Esophagus (tissue), 2 donors: Measurements from ENCODE around the gene DNAJB7. TPM values are rescaled to one million over a fixed set of nuclear protein-coding genes. Genes with fewer than 3 reads are reported as not detected.

Experiments
- H3K27ac ChIP-seq, 2 donors: one replicate each; pipeline ENCODE4 v1.5.1; 2013; ENCODE audit warnings: low read depth in 2 of 2, mild to moderate bottlenecking in 2 of 2, inconsistent platforms in 1 of 2, low read length in 1 of 2, moderate library complexity in 1 of 2
- H3K27me3 ChIP-seq, 2 donors: one replicate each; pipeline ENCODE4 v1.6.1; 2013; ENCODE audit warnings: low read length in 2 of 2, control low read depth in 1 of 2, mild to moderate bottlenecking in 1 of 2; ENCODE audit not compliant: insufficient read depth in 2 of 2, control insufficient read depth in 1 of 2
- H3K36me3 ChIP-seq, 2 donors: one replicate each; pipeline ENCODE4 v1.6.1; 2013; ENCODE audit warnings: low read length in 1 of 2; ENCODE audit not compliant: control insufficient read depth in 2 of 2, insufficient read depth in 2 of 2
- H3K4me1 ChIP-seq, 2 donors: one replicate each; pipeline ENCODE4 v1.6.1; 2013; ENCODE audit warnings: low read length in 1 of 2; ENCODE audit not compliant: control insufficient read depth in 2 of 2, insufficient read depth in 2 of 2
- H3K4me3 ChIP-seq, 2 donors: one replicate each; pipeline ENCODE4 v1.5.1; 2013; ENCODE audit warnings: low read length in 2 of 2, mild to moderate bottlenecking in 2 of 2, low read depth in 1 of 2, moderate library complexity in 1 of 2
- H3K9me3 ChIP-seq, 2 donors: one replicate each; pipeline ENCODE4 v1.6.1; 2013; ENCODE audit warnings: mild to moderate bottlenecking in 2 of 2, low read depth in 1 of 2, low read length in 1 of 2, moderate library complexity in 1 of 2; ENCODE audit not compliant: control insufficient read depth in 2 of 2, insufficient read depth in 1 of 2
- WGBS, 2 donors: extraction: QIAGEN DNeasy Blood & Tissue Kit; methylation state at CpG; one replicate each; pipeline ENCODE4 v1.1.7; 2013; 5-methylcytosine and 5-hydroxymethylcytosine counted together
- polyA plus RNA-seq, 2 donors: library from polyadenylated mRNA; stranded (reverse); fragments of 200-250 nt; gene quantifications; one replicate each; pipeline ENCODE4 v1.2.3, GENCODE V29; 2013
- donor health status: healthy with polysubstance abuse.
- donor health status: Bipolar disorder and iron deficiency.

The DNAJB7 gene
- polyA plus RNA-seq, 2 donors: not detected

DNA sequence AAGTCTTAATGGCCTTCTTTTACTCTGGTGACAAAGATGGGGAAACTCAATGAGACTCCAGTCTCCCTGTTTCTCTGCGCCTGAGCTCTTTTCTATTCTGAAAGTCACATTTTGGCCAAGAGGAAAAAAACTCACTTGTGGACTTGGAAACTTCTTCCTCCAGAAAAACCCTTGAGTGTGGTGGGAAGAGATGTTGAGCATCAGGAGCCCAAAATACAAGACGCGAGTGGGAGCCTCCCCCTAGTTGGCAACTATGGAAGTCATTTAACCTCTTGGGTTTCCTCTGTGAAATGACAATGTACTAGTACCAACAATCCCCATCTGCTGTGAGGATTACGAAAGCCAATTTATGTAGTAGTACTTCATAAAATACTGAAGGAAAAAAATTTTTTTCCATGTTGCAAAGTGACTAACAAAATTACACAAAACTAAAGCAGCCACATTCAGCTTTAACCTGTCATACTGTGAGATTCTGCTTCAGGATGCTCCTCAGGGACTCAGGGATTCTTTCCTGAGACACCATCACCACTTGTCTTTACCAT is 42.2 kb downstream of the DNAJB7 start:
- WGBS, 2 donors: 6 to 7% methylated on average over 4 of the region's 4 CpGs
- H3K4me1 ChIP-seq: no peaks in the 10 kb centered on the region

DNA sequence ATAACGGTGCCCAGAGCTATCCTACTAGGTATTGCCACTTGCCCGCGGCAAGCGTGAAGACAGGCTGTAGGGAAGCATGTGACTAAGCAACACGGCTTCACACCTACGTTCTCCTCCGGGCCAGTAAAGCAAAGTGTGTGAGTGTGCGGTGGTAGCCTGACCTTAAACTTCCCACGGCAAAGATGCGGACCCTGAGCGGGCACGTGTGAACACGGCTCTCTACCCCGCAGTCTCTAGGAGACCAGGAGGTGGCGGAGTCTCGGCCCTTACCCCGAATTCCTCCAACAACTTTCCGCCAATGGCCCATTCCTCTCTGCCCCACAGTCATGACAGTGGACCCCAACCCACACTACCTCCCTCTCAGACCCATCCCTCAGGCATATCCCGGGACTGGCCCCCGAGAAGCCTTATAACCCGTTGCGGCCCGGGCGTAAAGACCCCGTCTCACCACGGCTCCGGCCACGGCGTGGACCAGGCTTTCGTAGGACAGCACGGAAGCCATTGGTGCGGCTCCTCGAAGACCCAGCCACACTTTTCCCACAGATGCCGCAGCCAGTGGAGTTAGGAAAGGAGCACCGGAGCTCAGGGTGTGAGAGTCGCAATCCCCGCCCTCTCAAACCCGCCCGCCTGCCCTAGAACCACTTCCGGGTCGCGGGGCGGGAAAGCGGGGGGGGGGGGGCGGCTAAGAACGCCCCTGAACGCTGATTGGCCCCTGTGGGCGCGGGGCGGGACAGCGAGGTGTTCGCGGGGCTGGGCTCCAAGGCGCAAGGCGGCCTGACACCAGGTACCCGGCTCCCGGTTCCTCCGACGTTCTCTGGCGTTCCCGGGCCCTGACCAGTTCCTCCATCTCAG is 42.9 kb downstream of the DNAJB7 start, which contains the start of gene SLC25A17:
TSS of gene SLC25A17 (minus strand) at position 600 of the 852 bp plus-strand sequence. CDS start at position 502, 98 bp downstream.
- no peaks in the 10 kb centered on the region for H3K36me3 ChIP-seq
- WGBS, 2 donors: 0 to 1% methylated on average over 49 to 61 of the region's 61 CpGs
- H3K4me1 ChIP-seq: no peaks in the 10 kb centered on the region
- no peaks in the 10 kb centered on the region for H3K27me3 ChIP-seq
- H3K4me3 ChIP-seq: peak within 1 kb of the TSS; percentile 87 to 98
- no peaks in the 10 kb centered on the region for H3K9me3 ChIP-seq
- peak within 1 kb of the TSS; percentile 69 to 93 for H3K27ac ChIP-seq

More for the DNA sequence above, 42.2 kb downstream of the DNAJB7 start:
- H3K36me3 ChIP-seq: no peaks in the 10 kb centered on the region
- no peaks in the 10 kb centered on the region for H3K27me3 ChIP-seq
- peak overlapping the region; percentile 34 to 98 for H3K4me3 ChIP-seq
- peak overlapping the region; percentile 58 to 69 for H3K27ac ChIP-seq
- H3K9me3 ChIP-seq: no peaks in the 10 kb centered on the region

DNA sequence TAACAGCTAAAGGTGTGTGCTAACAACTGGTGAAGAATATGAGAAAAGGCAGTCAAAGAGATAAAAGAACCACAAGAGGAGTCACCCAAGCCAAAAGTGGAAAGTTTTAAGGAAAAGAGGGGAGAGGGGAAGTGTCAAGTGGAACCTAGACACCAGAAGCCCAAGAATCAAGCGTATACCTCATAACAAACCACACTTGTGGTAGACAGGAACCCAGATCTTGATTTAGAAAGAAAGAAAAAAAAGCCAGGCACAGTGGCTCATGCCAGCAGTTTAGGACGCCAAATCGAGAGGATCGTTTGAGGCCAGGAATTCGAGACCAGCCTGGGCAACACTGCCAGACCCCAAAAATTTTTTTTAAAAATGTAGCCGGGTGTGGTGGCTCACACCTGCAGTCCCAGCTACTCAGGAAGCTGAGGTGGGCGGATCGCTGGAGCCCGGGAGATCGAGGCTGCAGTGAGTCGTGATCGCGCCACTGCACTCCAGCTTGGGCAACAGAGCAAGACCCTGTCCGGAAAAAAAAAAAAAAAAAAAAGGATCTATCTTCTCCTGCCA is 43.6 kb downstream of the DNAJB7 start:
- Histone ChIP-seq H3K9me3 (no peaks in the 10 kb centered on the region), H3K27me3 (no peaks in the 10 kb centered on the region), H3K4me3 (peak overlapping the region; percentile 87 to 98), H3K27ac (no peak overlapping the region), H3K36me3 (no peaks in the 10 kb centered on the region), H3K4me1 (no peaks in the 10 kb centered on the region)
- 21 to 34% methylated on average over 14 of the region's 14 CpGs for WGBS, 2 donors

DNA sequence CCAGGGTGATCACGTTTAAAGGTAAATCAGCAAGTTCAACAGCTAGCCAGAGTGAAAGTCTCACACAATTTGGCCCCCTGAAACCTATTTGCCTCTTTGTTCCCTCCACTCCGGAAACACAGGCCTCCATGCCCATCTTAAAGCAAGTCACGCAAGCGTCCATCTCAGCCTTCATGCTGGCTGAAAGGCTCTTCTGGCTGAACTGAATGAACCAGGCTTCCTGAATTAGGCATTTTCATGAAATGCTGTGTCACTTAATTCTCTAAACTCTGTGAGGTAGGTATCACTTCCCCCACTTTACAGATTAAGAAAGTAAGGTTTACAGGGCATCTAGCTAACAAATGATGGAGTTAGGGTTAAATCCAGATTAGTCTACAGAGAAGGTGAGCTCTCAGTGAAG is 44.2 kb downstream of the DNAJB7 start:
- no peaks in the 10 kb centered on the region for H3K9me3 ChIP-seq
- no peaks in the 10 kb centered on the region for H3K36me3 ChIP-seq
- H3K4me1 ChIP-seq: no peaks in the 10 kb centered on the region
- 89 to 90% methylated on average over 4 of the region's 4 CpGs for WGBS, 2 donors
- no peak overlapping the region for H3K27ac ChIP-seq
- no peak overlapping the region for H3K4me3 ChIP-seq
- H3K27me3 ChIP-seq: no peaks in the 10 kb centered on the region

DNA sequence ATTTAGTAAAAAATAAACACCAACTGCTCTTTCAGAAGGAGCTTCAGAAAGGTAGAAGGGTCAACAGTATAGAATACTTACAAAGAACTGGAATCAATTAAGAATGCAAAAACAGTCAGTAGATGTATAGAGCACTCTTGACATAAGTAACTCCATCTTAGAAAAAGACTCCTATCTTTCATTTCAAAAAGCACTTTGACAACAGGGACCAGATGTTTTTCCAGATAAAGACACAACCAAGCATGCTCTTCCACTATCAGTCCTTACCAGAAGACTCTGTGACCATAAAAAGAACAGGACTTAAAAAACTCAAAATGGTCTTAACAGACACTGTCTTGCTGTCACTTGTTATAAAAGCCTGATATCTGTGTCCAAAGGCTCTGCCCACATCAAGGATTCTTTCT is 48.0 kb downstream of the DNAJB7 start:
- Histone ChIP-seq H3K27ac (no peak overlapping the region), H3K27me3 (no peaks in the 10 kb centered on the region), H3K4me3 (no peak overlapping the region), H3K9me3 (no peaks in the 10 kb centered on the region), H3K4me1 (no peaks in the 10 kb centered on the region), H3K36me3 (no peaks in the 10 kb centered on the region)

Other genes starting within 250 kb of the DNAJB7 start
- 10 to 100 TPM; 10.7 to 16.5 TPM for gene MRTFA, start 225.4 kb downstream of the DNAJB7 start, polyA plus RNA-seq
- under 1 TPM; 0.01 to 0.06 TPM for gene MCHR1, start 182.6 kb downstream of the DNAJB7 start, polyA plus RNA-seq
- 10 to 100 TPM in 1 of 2 donors, 1 to 10 TPM in 1; 7.4 to 11.2 TPM for gene SLC25A17, start 42.8 kb downstream of the DNAJB7 start, polyA plus RNA-seq
- gene ST13, start 5.5 kb downstream of the DNAJB7 start, polyA plus RNA-seq: 10 to 100 TPM; 29.3 to 96.9 TPM
- gene XPNPEP3, start 5.0 kb downstream of the DNAJB7 start, polyA plus RNA-seq: 1 to 10 TPM; 2.6 to 9.3 TPM
- 10 to 100 TPM; 67.5 to 75.2 TPM for gene RBX1, start 89.3 kb upstream of the DNAJB7 start, polyA plus RNA-seq
- gene EP300, start 230.5 kb upstream of the DNAJB7 start, polyA plus RNA-seq: 10 to 100 TPM; 11.6 to 13.7 TPM